ENCODE measurements around the gene PGA3.
"Not testable (repeated sequence)": the region's sequence is repeated elsewhere in the genome, so short reads cannot be mapped to it uniquely, and the experiment has no call there.

The PGA3 gene

DNA sequence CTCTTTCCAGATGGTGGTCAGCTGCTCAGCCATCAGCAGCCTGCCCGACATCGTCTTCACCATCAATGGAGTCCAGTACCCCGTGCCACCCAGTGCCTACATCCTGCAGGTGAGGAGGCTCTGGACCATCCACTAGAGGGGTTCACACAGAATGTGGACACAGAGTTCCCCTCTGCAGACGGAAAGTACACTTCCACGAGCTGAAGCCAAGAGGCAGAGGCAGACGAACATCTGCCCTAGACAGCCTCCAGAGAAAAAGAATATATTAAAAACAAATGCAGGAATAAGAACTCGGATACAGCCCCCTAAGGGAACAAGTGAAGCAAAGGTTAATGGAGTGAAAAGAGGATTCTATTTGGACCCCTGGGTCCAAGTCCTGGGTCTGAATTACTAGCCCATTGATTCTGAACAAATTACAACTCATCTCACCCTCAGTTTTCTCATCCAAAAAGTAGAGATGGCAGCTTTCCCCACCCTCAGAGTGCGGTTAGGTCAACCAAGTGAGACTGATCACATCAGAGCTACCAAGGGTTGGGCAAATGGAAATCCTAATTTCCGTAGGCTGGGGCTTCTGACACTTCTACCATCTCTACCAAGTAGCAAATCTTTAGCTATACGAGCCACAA, 8.1 kb downstream of the PGA3 start:
- H3K27ac ChIP-seq (ENCODE audit: low read depth, low read length); H3K9ac ChIP-seq (ENCODE audit: low read depth, low read length); H3K4me3 ChIP-seq (ENCODE audit: low read length); H3K9me3 ChIP-seq (ENCODE audit: insufficient read depth, low read depth, low read length); H3K27me3 ChIP-seq (ENCODE audit: insufficient read depth, low read length); H3K36me3 ChIP-seq (ENCODE audit: insufficient read depth, low read length); H3K4me1 ChIP-seq (ENCODE audit: insufficient read depth, low read length): not testable (repeated sequence)
- WGBS = 90% methylated on average over 3 of the region's 10 CpGs

DNA sequence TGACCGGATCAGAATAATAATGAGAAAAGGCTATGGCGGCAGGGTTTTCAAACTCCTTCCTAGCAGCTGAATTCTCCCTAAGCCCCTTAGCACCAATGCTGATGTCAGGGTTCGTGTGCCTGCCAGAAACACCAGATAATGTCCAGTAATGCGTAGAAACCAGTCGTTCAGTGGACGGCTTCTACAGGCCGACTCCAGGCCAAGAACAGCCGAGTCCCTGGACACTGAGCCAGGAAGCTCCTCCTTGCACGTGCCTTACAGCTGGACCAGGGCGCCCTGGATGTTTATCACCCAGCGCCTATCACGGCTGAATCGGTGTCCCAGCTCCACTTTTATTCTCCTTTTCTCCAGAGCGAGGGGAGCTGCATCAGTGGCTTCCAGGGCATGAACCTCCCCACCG, 8.9 kb downstream of the PGA3 start:
- not testable (repeated sequence) for H3K4me3 ChIP-seq (ENCODE audit: low read length); H3K36me3 ChIP-seq (ENCODE audit: insufficient read depth, low read length); H3K9ac ChIP-seq (ENCODE audit: low read depth, low read length); H3K27ac ChIP-seq (ENCODE audit: low read depth, low read length); H3K9me3 ChIP-seq (ENCODE audit: insufficient read depth, low read depth, low read length); H3K27me3 ChIP-seq (ENCODE audit: insufficient read depth, low read length); H3K4me1 ChIP-seq (ENCODE audit: insufficient read depth, low read length)
- WGBS = no CpG with 5 or more reads among the region's 15 CpGs

DNA sequence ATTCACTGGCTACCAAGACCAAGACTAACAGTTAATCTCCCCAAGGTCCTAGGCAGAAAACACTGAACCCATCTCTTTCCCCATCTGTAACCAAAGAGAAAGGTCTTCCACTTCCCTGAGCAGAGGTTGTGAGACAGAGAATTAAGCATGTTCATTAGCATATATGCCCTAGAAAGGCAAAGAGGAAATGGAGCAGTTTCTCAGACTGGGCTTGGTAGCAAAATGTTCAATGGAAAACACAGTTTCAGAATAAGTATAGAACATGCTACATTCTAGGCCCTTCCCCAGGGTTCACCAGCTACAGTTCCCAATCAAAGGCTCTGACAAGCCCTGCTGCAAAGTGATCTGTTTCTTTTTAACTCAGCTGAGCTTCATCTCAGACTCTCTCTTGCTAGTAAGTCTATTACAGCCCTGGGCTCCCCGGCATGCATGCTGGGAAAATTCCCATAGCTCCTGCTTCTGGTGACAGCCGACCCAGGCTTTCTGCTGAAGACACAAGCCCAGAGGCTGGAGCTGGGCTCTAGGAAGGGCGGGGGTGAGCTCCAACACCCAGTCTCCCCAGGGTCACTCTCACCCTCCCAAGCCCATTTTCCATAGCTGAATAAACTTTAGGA, 10.5 kb downstream of the PGA3 start:
- not testable (repeated sequence) for H3K4me1 ChIP-seq (ENCODE audit: insufficient read depth, low read length); H3K9ac ChIP-seq (ENCODE audit: low read depth, low read length); H3K36me3 ChIP-seq (ENCODE audit: insufficient read depth, low read length); H3K27ac ChIP-seq (ENCODE audit: low read depth, low read length); H3K27me3 ChIP-seq (ENCODE audit: insufficient read depth, low read length); H3K4me3 ChIP-seq (ENCODE audit: low read length); H3K9me3 ChIP-seq (ENCODE audit: insufficient read depth, low read depth, low read length)
- whole genome bisulfite sequencing = no CpG with 5 or more reads among the region's 3 CpGs

DNA sequence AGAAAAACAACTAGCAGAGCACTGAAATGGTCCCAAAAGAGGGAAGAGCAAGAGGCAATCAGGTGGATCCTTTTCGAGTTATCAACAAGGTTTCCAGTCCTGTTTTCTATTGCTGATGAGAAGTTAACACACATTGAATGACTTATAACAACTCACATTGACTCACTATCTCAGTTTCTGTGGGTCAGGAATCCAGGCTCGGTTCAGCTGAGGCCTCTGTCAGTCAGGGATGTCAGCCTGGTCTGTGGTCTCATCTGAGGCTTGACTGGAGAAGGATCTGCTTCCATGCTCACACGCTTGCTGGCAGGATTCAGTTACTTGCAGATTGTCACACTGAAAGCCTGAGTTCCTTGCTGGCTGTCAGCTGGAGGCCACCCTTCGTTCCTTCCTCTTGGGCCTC, 15.0 kb downstream of the PGA3 start:
- H3K4me3 ChIP-seq (ENCODE audit: low read length); H3K9ac ChIP-seq (ENCODE audit: low read depth, low read length); H3K36me3 ChIP-seq (ENCODE audit: insufficient read depth, low read length); H3K9me3 ChIP-seq (ENCODE audit: insufficient read depth, low read depth, low read length); H3K4me1 ChIP-seq (ENCODE audit: insufficient read depth, low read length); H3K27me3 ChIP-seq (ENCODE audit: insufficient read depth, low read length); H3K27ac ChIP-seq (ENCODE audit: low read depth, low read length): not testable (repeated sequence)
- WGBS = no CpG with 5 or more reads among the region's 4 CpGs

DNA sequence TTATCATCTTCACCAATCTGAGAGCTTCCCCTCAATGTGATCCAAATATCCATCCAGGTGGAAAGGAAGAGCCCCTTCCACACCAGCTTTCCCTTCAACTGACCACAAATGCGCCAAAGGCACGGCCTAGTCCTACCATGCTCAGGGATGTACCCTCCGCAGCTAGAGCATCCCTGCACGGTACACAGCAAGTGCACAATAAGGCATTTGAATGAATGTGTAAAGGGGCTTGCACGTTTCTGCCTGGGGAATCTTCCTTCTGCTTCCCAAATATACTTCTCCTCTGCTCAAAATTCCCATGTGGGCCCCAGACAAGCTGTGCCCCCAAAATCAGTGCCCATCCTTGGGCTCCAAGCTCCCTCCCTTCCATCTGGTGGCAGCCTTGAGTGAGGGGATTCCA, 15.7 kb downstream of the PGA3 start:
- H3K27ac ChIP-seq (ENCODE audit: low read depth, low read length); H3K4me3 ChIP-seq (ENCODE audit: low read length); H3K9ac ChIP-seq (ENCODE audit: low read depth, low read length); H3K4me1 ChIP-seq (ENCODE audit: insufficient read depth, low read length); H3K27me3 ChIP-seq (ENCODE audit: insufficient read depth, low read length); H3K9me3 ChIP-seq (ENCODE audit: insufficient read depth, low read depth, low read length); H3K36me3 ChIP-seq (ENCODE audit: insufficient read depth, low read length): not testable (repeated sequence)
- 94% methylated on average over 3 of the region's 5 CpGs for WGBS

DNA sequence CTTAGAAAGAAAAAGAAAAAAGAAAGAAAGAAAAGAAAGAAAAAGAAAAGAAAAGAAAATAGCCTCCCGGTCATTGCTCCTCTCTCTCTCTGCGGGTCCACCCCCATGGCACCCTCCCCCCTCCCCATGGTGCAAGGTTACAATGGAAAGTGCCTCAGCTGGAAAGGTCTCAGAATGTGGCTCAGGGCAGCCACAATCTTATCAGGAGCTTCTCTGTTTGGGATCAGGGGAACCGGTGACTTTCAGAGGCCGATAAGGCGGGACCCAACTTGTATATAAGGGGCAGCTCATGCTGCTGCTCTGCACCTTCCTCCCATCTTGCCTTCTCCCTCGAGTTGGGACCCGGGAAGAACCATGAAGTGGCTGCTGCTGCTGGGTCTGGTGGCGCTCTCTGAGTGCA, 18.7 kb downstream of the PGA3 start, which contains the start of gene PGA4:
Gene PGA4, plus strand, starts transcription at position 301 of the 400 bp plus-strand sequence. Its CDS starts 54 bp downstream, at position 355.
- not testable (repeated sequence) for H3K27me3 ChIP-seq (ENCODE audit: insufficient read depth, low read length); H3K36me3 ChIP-seq (ENCODE audit: insufficient read depth, low read length); H3K4me1 ChIP-seq (ENCODE audit: insufficient read depth, low read length); H3K9ac ChIP-seq (ENCODE audit: low read depth, low read length); H3K9me3 ChIP-seq (ENCODE audit: insufficient read depth, low read depth, low read length); H3K27ac ChIP-seq (ENCODE audit: low read depth, low read length); H3K4me3 ChIP-seq (ENCODE audit: low read length)
- no CpG with 5 or more reads among the region's 8 CpGs for WGBS

DNA sequence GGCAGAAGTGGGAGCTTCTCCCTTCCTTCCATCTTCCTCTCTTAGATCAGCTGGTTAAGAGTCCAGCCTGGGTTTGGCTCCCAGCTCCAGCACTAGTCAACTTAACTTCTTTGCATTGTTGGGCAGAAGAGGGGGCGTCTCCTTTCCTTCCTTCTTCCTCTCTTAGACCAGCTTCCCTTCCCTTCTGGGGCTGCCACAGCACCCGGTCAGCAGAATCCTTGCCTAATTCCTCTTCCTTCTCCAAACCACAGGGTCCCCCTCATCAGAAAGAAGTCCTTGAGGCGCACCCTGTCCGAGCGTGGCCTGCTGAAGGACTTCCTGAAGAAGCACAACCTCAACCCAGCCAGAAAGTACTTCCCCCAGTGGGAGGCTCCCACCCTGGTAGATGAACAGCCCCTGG, 19.4 kb downstream of the PGA3 start:
- not testable (repeated sequence) for H3K4me1 ChIP-seq (ENCODE audit: insufficient read depth, low read length); H3K27ac ChIP-seq (ENCODE audit: low read depth, low read length); H3K36me3 ChIP-seq (ENCODE audit: insufficient read depth, low read length); H3K9ac ChIP-seq (ENCODE audit: low read depth, low read length); H3K4me3 ChIP-seq (ENCODE audit: low read length); H3K27me3 ChIP-seq (ENCODE audit: insufficient read depth, low read length); H3K9me3 ChIP-seq (ENCODE audit: insufficient read depth, low read depth, low read length)
- WGBS = no CpG with 5 or more reads among the region's 5 CpGs

DNA sequence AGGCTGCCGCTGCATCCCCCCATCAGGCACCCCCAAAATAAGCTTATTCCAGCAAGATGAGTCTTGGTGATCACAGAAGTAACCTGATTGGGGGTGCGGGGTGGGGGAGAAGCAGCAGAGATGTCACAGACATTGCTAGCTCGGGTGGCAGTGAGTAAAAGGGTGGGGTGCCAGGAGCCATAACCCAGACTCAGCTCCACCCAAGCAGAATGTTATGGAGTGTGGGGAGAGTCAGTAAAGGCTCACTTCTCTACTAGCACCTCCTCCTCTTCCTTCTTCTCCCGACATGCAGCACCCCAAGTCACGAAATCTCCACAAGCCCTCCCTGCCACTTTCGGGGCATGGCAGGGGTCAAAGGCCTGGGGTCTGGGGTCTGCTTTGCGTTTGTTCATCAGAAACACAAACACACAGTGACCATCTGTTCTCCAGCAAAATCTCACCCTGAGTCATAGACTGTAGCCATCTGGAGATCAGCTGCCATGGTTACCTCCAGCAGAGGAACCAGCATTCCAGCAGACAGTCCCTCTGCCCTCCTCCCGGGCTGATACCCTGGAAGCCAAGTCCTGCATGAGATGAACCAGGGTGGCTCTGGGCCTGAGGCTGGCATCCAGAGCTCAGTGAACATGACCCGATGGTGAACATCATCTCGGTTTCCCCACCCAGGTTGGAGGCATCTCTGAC, 23.3 kb downstream of the PGA3 start:
- WGBS = no CpG with 5 or more reads among the region's 10 CpGs
- not testable (repeated sequence) for H3K4me1 ChIP-seq (ENCODE audit: insufficient read depth, low read length); H3K4me3 ChIP-seq (ENCODE audit: low read length); H3K36me3 ChIP-seq (ENCODE audit: insufficient read depth, low read length); H3K9me3 ChIP-seq (ENCODE audit: insufficient read depth, low read depth, low read length); H3K27ac ChIP-seq (ENCODE audit: low read depth, low read length); H3K9ac ChIP-seq (ENCODE audit: low read depth, low read length); H3K27me3 ChIP-seq (ENCODE audit: insufficient read depth, low read length)

DNA sequence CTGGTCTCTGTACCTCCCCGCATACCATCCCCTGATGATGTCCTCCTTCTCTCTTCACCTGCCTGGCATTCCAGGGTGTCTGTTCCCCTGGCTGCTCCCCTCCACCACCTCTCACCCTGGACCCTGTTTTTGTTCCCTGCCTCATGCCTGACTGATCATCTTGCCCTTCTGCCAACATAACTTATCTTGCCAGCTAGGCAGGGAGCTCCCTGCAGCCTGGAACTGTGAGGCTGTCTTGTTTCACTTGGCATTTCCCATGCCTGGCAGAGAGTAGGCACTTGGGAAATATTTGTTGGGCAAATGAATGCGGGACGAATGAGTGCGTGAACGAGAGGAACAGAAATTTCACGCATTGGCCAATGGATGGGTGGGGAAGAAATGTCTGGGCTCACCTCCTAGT, 26.1 kb downstream of the PGA3 start:
- not testable (repeated sequence) for H3K4me1 ChIP-seq (ENCODE audit: insufficient read depth, low read length); H3K9me3 ChIP-seq (ENCODE audit: insufficient read depth, low read depth, low read length); H3K9ac ChIP-seq (ENCODE audit: low read depth, low read length); H3K4me3 ChIP-seq (ENCODE audit: low read length); H3K27ac ChIP-seq (ENCODE audit: low read depth, low read length); H3K27me3 ChIP-seq (ENCODE audit: insufficient read depth, low read length); H3K36me3 ChIP-seq (ENCODE audit: insufficient read depth, low read length)
- WGBS = no CpG with 5 or more reads among the region's 6 CpGs

DNA sequence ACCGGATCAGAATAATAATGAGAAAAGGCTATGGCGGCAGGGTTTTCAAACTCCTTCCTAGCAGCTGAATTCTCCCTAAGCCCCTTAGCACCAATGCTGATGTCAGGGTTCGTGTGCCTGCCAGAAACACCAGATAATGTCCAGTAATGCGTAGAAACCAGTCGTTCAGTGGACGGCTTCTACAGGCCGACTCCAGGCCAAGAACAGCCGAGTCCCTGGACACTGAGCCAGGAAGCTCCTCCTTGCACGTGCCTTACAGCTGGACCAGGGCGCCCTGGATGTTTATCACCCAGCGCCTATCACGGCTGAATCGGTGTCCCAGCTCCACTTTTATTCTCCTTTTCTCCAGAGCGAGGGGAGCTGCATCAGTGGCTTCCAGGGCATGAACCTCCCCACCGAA, 27.7 kb downstream of the PGA3 start:
- H3K9ac ChIP-seq (ENCODE audit: low read depth, low read length); H3K27me3 ChIP-seq (ENCODE audit: insufficient read depth, low read length); H3K36me3 ChIP-seq (ENCODE audit: insufficient read depth, low read length); H3K27ac ChIP-seq (ENCODE audit: low read depth, low read length); H3K4me1 ChIP-seq (ENCODE audit: insufficient read depth, low read length); H3K9me3 ChIP-seq (ENCODE audit: insufficient read depth, low read depth, low read length); H3K4me3 ChIP-seq (ENCODE audit: low read length): not testable (repeated sequence)
- whole genome bisulfite sequencing = no CpG with 5 or more reads among the region's 15 CpGs

DNA sequence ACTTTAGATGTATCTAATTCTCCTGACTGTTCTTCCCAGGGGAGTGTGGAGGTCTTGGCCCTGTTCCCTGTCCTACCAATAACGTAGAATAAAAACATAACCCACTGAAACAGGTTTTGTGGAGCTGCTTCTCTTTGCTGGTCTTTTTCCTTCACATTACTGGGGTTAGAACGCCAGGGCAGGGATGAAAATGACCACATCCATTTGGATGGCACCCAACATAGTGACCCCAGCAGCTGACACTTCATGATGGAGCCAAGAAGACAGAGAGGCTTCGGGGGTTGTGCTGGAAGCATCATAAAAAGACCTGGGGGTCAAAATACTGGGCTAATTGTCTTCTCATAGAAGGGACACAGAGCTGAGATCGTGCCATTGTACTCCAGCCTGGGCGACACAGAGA, 28.3 kb downstream of the PGA3 start:
- not testable (repeated sequence) for H3K9ac ChIP-seq (ENCODE audit: low read depth, low read length); H3K4me3 ChIP-seq (ENCODE audit: low read length); H3K27ac ChIP-seq (ENCODE audit: low read depth, low read length); H3K9me3 ChIP-seq (ENCODE audit: insufficient read depth, low read depth, low read length); H3K4me1 ChIP-seq (ENCODE audit: insufficient read depth, low read length); H3K27me3 ChIP-seq (ENCODE audit: insufficient read depth, low read length); H3K36me3 ChIP-seq (ENCODE audit: insufficient read depth, low read length)
- WGBS = no CpG with 5 or more reads among the region's 5 CpGs
